A172 (cell line): ENCODE results near the gene PLCH2. TPM values are rescaled to one million over a fixed set of nuclear protein-coding genes. Genes with fewer than 3 reads are reported as not detected.

Experiments
- DNase-seq: peaks from one replicate; pipeline ENCODE4 v3.0.0-alpha.2; 2015; ENCODE audit warnings: low spot score
- total RNA-seq: library from RNA; depleted of rRNA; stranded (reverse); fragments of >200 nt; shearing (Covaris generic); gene quantifications from 2 replicates; pipeline ENCODE4 v1.2.3, GENCODE V29; 2014

The PLCH2 gene
- total RNA-seq, 1 experiment from 2014 or later, result not detected

- no peak for DNase-seq
Measured at GRCh38 chr1:2501041-2501819, 25.1 kb downstream of the PLCH2 start.

- no peak for DNase-seq
Measured at GRCh38 chr1:2501820-2502119, 25.7 kb downstream of the PLCH2 start.

- DNase-seq, result no peak
Measured at GRCh38 chr1:2502210-2502609, 26.1 kb downstream of the PLCH2 start.

- DNase-seq, result no peak
Measured at GRCh38 chr1:2502661-2503553, 26.8 kb downstream of the PLCH2 start.

GRCh38 chr1:2503554-2504224, 27.6 kb downstream of the PLCH2 start:
- no peak for DNase-seq

GRCh38 chr1:2504225-2504948, 28.3 kb downstream of the PLCH2 start:
- no peak for DNase-seq

GRCh38 chr1:2504949-2505272, 28.8 kb downstream of the PLCH2 start:
- DNase-seq, result no peak

- no peak for DNase-seq
Measured at GRCh38 chr1:2505461-2505994, 29.4 kb downstream of the PLCH2 start.

- no peak for DNase-seq
Measured at GRCh38 chr1:2506007-2506860, 30.1 kb downstream of the PLCH2 start.

- DNase-seq, result no peak
Measured at GRCh38 chr1:2506901-2507565, 30.9 kb downstream of the PLCH2 start.

GRCh38 chr1:2507744-2508155, 31.7 kb downstream of the PLCH2 start:
- DNase-seq, result no peak

GRCh38 chr1:2508180-2508579, 32.1 kb downstream of the PLCH2 start:
- no peak for DNase-seq

GRCh38 chr1:2508751-2509150, 32.7 kb downstream of the PLCH2 start:
- DNase-seq, result no peak

- no peak for DNase-seq
Measured at GRCh38 chr1:2509589-2509988, 33.5 kb downstream of the PLCH2 start.

- no peak for DNase-seq
Measured at GRCh38 chr1:2510366-2511155, 34.5 kb downstream of the PLCH2 start.

- no peak for DNase-seq
Measured at GRCh38 chr1:2512862-2513421, 36.9 kb downstream of the PLCH2 start.

- no peak for DNase-seq
Measured at GRCh38 chr1:2513939-2514652, 38.0 kb downstream of the PLCH2 start.
